Myocyte (in vitro differentiated cells): ENCODE measurements around the gene DIAPH2. TPM values are rescaled to one million over a fixed set of nuclear protein-coding genes. Genes with fewer than 3 reads are reported as not detected.
"Not testable (repeated sequence)": the region's sequence is repeated elsewhere in the genome, so short reads cannot be mapped to it uniquely, and the experiment has no call there.

Source experiments
- DNase-seq: peaks from one replicate; pipeline ENCODE4 v3.0.0-alpha.2; 2012; ENCODE audit warnings: low read depth
- total RNA-seq: library from RNA; depleted of rRNA; stranded (reverse); fragments of >200 nt; gene quantifications from 2 replicates; pipeline ENCODE4 v1.2.3, GENCODE V29; 2014

DIAPH2 gene
- total RNA-seq, 1 donor from 2014 or later = 6.4 TPM

GRCh38 chrX:97367125-97367524 is 682.5 kb downstream of the DIAPH2 start:
- no peak for DNase-seq

GRCh38 chrX:97369947-97370346 is 685.3 kb downstream of the DIAPH2 start:
- DNase-seq = no peak

- no peak for DNase-seq
Measured at GRCh38 chrX:97372001-97372766, 687.5 kb downstream of the DIAPH2 start.

GRCh38 chrX:97374266-97374665 is 689.6 kb downstream of the DIAPH2 start:
- DNase-seq = no peak

- DNase-seq = no peak
Measured at GRCh38 chrX:97380200-97380599, 695.6 kb downstream of the DIAPH2 start.

GRCh38 chrX:97384685-97385084 is 700.0 kb downstream of the DIAPH2 start:
- no peak for DNase-seq

GRCh38 chrX:97387004-97387403 is 702.4 kb downstream of the DIAPH2 start:
- no peak for DNase-seq

- peak; percentile 59 for DNase-seq
Measured at GRCh38 chrX:97389761-97390192, 705.1 kb downstream of the DIAPH2 start.

- no peak for DNase-seq
Measured at GRCh38 chrX:97397371-97397770, 712.7 kb downstream of the DIAPH2 start.

GRCh38 chrX:97398030-97398551 is 713.4 kb downstream of the DIAPH2 start:
- DNase-seq = no peak

- DNase-seq = peak; percentile 38
Measured at GRCh38 chrX:97399400-97399799, 714.8 kb downstream of the DIAPH2 start.

GRCh38 chrX:97400492-97400891 is 715.9 kb downstream of the DIAPH2 start:
- DNase-seq = no peak

- no peak for DNase-seq
Measured at GRCh38 chrX:97401154-97401553, 716.5 kb downstream of the DIAPH2 start.

GRCh38 chrX:97401586-97402136 is 717.0 kb downstream of the DIAPH2 start:
- DNase-seq = no peak

GRCh38 chrX:97402333-97402732 is 717.7 kb downstream of the DIAPH2 start:
- no peak for DNase-seq

GRCh38 chrX:97402903-97403302 is 718.3 kb downstream of the DIAPH2 start:
- no peak for DNase-seq

GRCh38 chrX:97405031-97405660 is 720.5 kb downstream of the DIAPH2 start:
- DNase-seq = no peak

- DNase-seq = not testable (repeated sequence)
Measured at GRCh38 chrX:97409632-97410415, 725.2 kb downstream of the DIAPH2 start.

GRCh38 chrX:97416461-97416860 is 731.8 kb downstream of the DIAPH2 start:
- no peak for DNase-seq

GRCh38 chrX:97429101-97429500 is 744.5 kb downstream of the DIAPH2 start:
- no peak for DNase-seq

GRCh38 chrX:97431281-97431680 is 746.6 kb downstream of the DIAPH2 start:
- no peak for DNase-seq
